Measurements from ENCODE around the gene PHPT1.
A peak's percentile ranks its signal among the peaks of the same experiment; 100 is the strongest.
"Not testable (repeated sequence)": the region's sequence is repeated elsewhere in the genome, so short reads cannot be mapped to it uniquely, and the experiment has no call there.

Gene PHPT1

GRCh38 chr9:136828474-136829140, 20.6 kb upstream of the PHPT1 start:
- Mint-ChIP-seq H3K4me3 (no peak overlapping the region), H3K4me1 (ENCODE audit: low read depth) (no peaks in the 10 kb centered on the region), H3K9me3 (no peaks in the 10 kb centered on the region), H3K36me3 (ENCODE audit: low read depth) (peaks cover 81% of the 10 kb centered on the region), H3K27ac (no peak overlapping the region), H3K27me3 (no peaks in the 10 kb centered on the region)
- DNase-seq, result no peak

- Mint-ChIP-seq H3K27me3 (no peaks in the 10 kb centered on the region), H3K4me3 (no peak overlapping the region)
- DNase-seq, result no peak
Measured at GRCh38 chr9:136829412-136829811, 19.8 kb upstream of the PHPT1 start.

GRCh38 chr9:136829981-136830885, 19.0 kb upstream of the PHPT1 start:
- H3K27ac Mint-ChIP-seq, result no peak overlapping the region
- no peak for DNase-seq
- no peaks in the 10 kb centered on the region for H3K9me3 Mint-ChIP-seq
- H3K4me3 Mint-ChIP-seq, result no peak overlapping the region
- H3K27me3 Mint-ChIP-seq, result no peaks in the 10 kb centered on the region
- H3K36me3 Mint-ChIP-seq (ENCODE audit: low read depth), result peaks cover 75% of the 10 kb centered on the region
- no peaks in the 10 kb centered on the region for H3K4me1 Mint-ChIP-seq (ENCODE audit: low read depth)

More at GRCh38 chr9:136829412-136829811, 19.8 kb upstream of the PHPT1 start:
- H3K27ac Mint-ChIP-seq, result no peak overlapping the region
- H3K9me3 Mint-ChIP-seq, result no peaks in the 10 kb centered on the region
- H3K36me3 Mint-ChIP-seq (ENCODE audit: low read depth), result peaks cover 81% of the 10 kb centered on the region
- H3K4me1 Mint-ChIP-seq (ENCODE audit: low read depth), result no peaks in the 10 kb centered on the region

GRCh38 chr9:136831002-136831719, 18.0 kb upstream of the PHPT1 start:
- H3K4me3 Mint-ChIP-seq, result no peak overlapping the region
- H3K27ac Mint-ChIP-seq, result no peak overlapping the region

GRCh38 chr9:136831720-136832104, 17.5 kb upstream of the PHPT1 start:
- Mint-ChIP-seq H3K27ac (no peak overlapping the region), H3K36me3 (ENCODE audit: low read depth) (peaks cover 72% of the 10 kb centered on the region), H3K4me3 (no peak overlapping the region), H3K4me1 (ENCODE audit: low read depth) (no peaks in the 10 kb centered on the region), H3K27me3 (no peaks in the 10 kb centered on the region), H3K9me3 (no peaks in the 10 kb centered on the region)
- no peak for DNase-seq

More at GRCh38 chr9:136831002-136831719, 18.0 kb upstream of the PHPT1 start:
- Mint-ChIP-seq H3K9me3 (no peaks in the 10 kb centered on the region), H3K4me1 (ENCODE audit: low read depth) (no peaks in the 10 kb centered on the region), H3K36me3 (ENCODE audit: low read depth) (peaks cover 74% of the 10 kb centered on the region), H3K27me3 (no peaks in the 10 kb centered on the region)
- DNase-seq, result no peak

GRCh38 chr9:136832581-136832980, 16.6 kb upstream of the PHPT1 start:
- no peak overlapping the region for H3K4me3 Mint-ChIP-seq
- H3K9me3 Mint-ChIP-seq, result no peaks in the 10 kb centered on the region
- no peaks in the 10 kb centered on the region for H3K4me1 Mint-ChIP-seq (ENCODE audit: low read depth)
- DNase-seq, result no peak
- no peak overlapping the region for H3K27ac Mint-ChIP-seq
- peaks cover 69% of the 10 kb centered on the region for H3K36me3 Mint-ChIP-seq (ENCODE audit: low read depth)
- no peaks in the 10 kb centered on the region for H3K27me3 Mint-ChIP-seq

GRCh38 chr9:136833381-136834048, 15.7 kb upstream of the PHPT1 start:
- H3K27ac Mint-ChIP-seq, result not testable (repeated sequence)

GRCh38 chr9:136835162-136835931, 13.9 kb upstream of the PHPT1 start:
- DNase-seq, result peak; percentile 27

More at GRCh38 chr9:136833381-136834048, 15.7 kb upstream of the PHPT1 start:
- peaks cover 67% of the 10 kb centered on the region for H3K36me3 Mint-ChIP-seq (ENCODE audit: low read depth)
- H3K4me3 Mint-ChIP-seq; H3K4me1 Mint-ChIP-seq (ENCODE audit: low read depth); H3K27me3 Mint-ChIP-seq; DNase-seq; H3K9me3 Mint-ChIP-seq: not testable (repeated sequence)

GRCh38 chr9:136835932-136836904, 13.0 kb upstream of the PHPT1 start:
- H3K27me3 Mint-ChIP-seq, result no peaks in the 10 kb centered on the region
- H3K4me1 Mint-ChIP-seq (ENCODE audit: low read depth), result no peaks in the 10 kb centered on the region
- peaks cover 57% of the 10 kb centered on the region for H3K36me3 Mint-ChIP-seq (ENCODE audit: low read depth)
- no peaks in the 10 kb centered on the region for H3K9me3 Mint-ChIP-seq
- peak; percentile 26 for DNase-seq
- no peak overlapping the region for H3K27ac Mint-ChIP-seq
- H3K4me3 Mint-ChIP-seq, result no peak overlapping the region

More at GRCh38 chr9:136835162-136835931, 13.9 kb upstream of the PHPT1 start:
- Mint-ChIP-seq H3K36me3 (ENCODE audit: low read depth) (peaks cover 64% of the 10 kb centered on the region), H3K9me3 (no peaks in the 10 kb centered on the region), H3K4me3 (no peak overlapping the region), H3K4me1 (ENCODE audit: low read depth) (no peaks in the 10 kb centered on the region), H3K27ac (peak overlapping the region; percentile 18), H3K27me3 (no peaks in the 10 kb centered on the region)

- Mint-ChIP-seq H3K27ac (no peak overlapping the region), H3K4me3 (no peak overlapping the region), H3K27me3 (no peaks in the 10 kb centered on the region), H3K9me3 (no peaks in the 10 kb centered on the region), H3K36me3 (ENCODE audit: low read depth) (peaks cover 46% of the 10 kb centered on the region), H3K4me1 (ENCODE audit: low read depth) (peaks cover 5% of the 10 kb centered on the region)
- no peak for DNase-seq
Measured at GRCh38 chr9:136837146-136837855, 11.9 kb upstream of the PHPT1 start.

- H3K27me3 Mint-ChIP-seq; H3K27ac Mint-ChIP-seq; DNase-seq; H3K4me3 Mint-ChIP-seq; H3K9me3 Mint-ChIP-seq; H3K4me1 Mint-ChIP-seq (ENCODE audit: low read depth): not testable (repeated sequence)
- H3K36me3 Mint-ChIP-seq (ENCODE audit: low read depth), result peaks cover 42% of the 10 kb centered on the region
Measured at GRCh38 chr9:136837856-136838277, 11.3 kb upstream of the PHPT1 start.
